ENCODE data around the gene PIK3C2G.

- TF ChIP-seq POLR2AphosphoS5 (IDR thresholded peaks at IDR 0.05; ENCODE audit: low read depth, low read length) (no peak), REST (IDR thresholded peaks at IDR 0.05; ENCODE audit: insufficient read depth in 1 of 2, low read depth in 2 of 2, low read length in 2 of 2) (no peak), SIN3A (IDR thresholded peaks at IDR 0.05; ENCODE audit: borderline replicate concordance, insufficient read depth, low read length) (no peak), TAF1 (IDR thresholded peaks at IDR 0.05; ENCODE audit: borderline replicate concordance, insufficient read depth, low read length) (no peak), FOXP2 (optimal IDR thresholded peaks at IDR 0.05; ENCODE audit: borderline replicate concordance, extremely low read depth, extremely low read length, insufficient read depth) (no peak)
These were observed 314.8 kb downstream of the PIK3C2G start for GRCh38 chr12:18576104-18576626.

Measured in PFSK-1 (cell line).